Kidney (tissue), 14 donors: ENCODE measurements around the gene SHC4. TPM values are rescaled to one million over a fixed set of nuclear protein-coding genes. Genes with fewer than 3 reads are reported as not detected.

Experiments used
- DNase-seq, 5 donors: peaks; one replicate each; pipeline ENCODE4 v3.0.0-alpha.2; 2013 to 2020
- FAIRE-seq: peaks from 2 replicates; lab custom pipeline; 2012; peaks lifted over from hg19 to GRCh38; lab: Jason Lieb, UNC
- H3K27ac ChIP-seq, 2 donors: one replicate each; pipeline ENCODE4 v1.7.0; 2013; ENCODE audit warnings: low read depth in 2 of 2, low read length in 2 of 2, inconsistent platforms in 1 of 2
- H3K27me3 ChIP-seq: one replicate; pipeline ENCODE4 v1.7.1; 2013; ENCODE audit warnings: low read length, inconsistent platforms; ENCODE audit not compliant: control insufficient read depth, insufficient read depth
- H3K36me3 ChIP-seq, 3 donors: one replicate each; pipeline versions ENCODE4 v1.7.0 to v1.7.1; 2013; ENCODE audit warnings: low read length in 3 of 3, control low read depth in 1 of 3, inconsistent platforms in 1 of 3; ENCODE audit not compliant: insufficient read depth in 3 of 3, control insufficient read depth in 2 of 3
- H3K4me1 ChIP-seq, 3 donors: one replicate each; pipeline versions ENCODE4 v1.7.0 to v1.7.1; 2013; ENCODE audit warnings: low read length in 3 of 3, inconsistent platforms in 1 of 3, low read depth in 1 of 3; ENCODE audit not compliant: control insufficient read depth in 2 of 3, insufficient read depth in 2 of 3
- H3K4me3 ChIP-seq, 3 donors: one replicate each; pipeline versions ENCODE4 v1.7.0 to v1.8.1; 2013; ENCODE audit warnings: low read length in 3 of 3, control low read depth in 1 of 3, inconsistent platforms in 1 of 3
- H3K9ac ChIP-seq, 3 donors: one replicate each; pipeline versions ENCODE4 v1.7.0 to v1.7.1; 2013; ENCODE audit warnings: low read length in 3 of 3, control low read depth in 1 of 3, inconsistent platforms in 1 of 3
- H3K9me3 ChIP-seq, 3 donors: one replicate each; pipeline versions ENCODE4 v1.7.0 to v1.7.1; 2013; ENCODE audit warnings: low read length in 3 of 3, control low read depth in 1 of 3, inconsistent platforms in 1 of 3; ENCODE audit not compliant: control insufficient read depth in 2 of 3, insufficient read depth in 1 of 3
- intact Hi-C: fragments of 100-400 bp; cut with DNase I; formaldehyde crosslinking; loops from one replicate; pipeline ENCODE4 v1.11.1; 2022
- polyA plus RNA-seq: library from polyadenylated mRNA; stranded (reverse); fragments of 350-450 nt; fragmentation: Illumina TruSeq; extraction: RNeasy Lipid Tissue Mini Kit (QIAGEN cat#74804); gene quantifications from one replicate; pipeline ENCODE4 v1.2.3, GENCODE V29; 2014; ENCODE audit warnings: low read depth, low replicate concordance; ENCODE audit not compliant: insufficient read depth
- total RNA-seq: library from RNA; stranded (reverse); fragmentation: NEBNext Ultra II Directional; extraction: Animal tissue kit (Norgen Biotek cat#: 25700); gene quantifications from one replicate; pipeline ENCODE4 v1.2.1, GENCODE V29; 2021
- TF ChIP-seq, protein P1 (sequence below): IDR thresholded peaks from 3 replicates; pipeline ENCODE4 v1.5.1; 2012; ENCODE audit warnings: mild to moderate bottlenecking, moderate library complexity, borderline replicate concordance; ENCODE audit not compliant: insufficient read depth; ENCODE audit errors: extremely low read depth
- donor health status: control.
- donor health status: control.
- donor health status: control.
- donor health status: control.
- donor health status: control.
- donor health status: DM: yes; HTN: yes; CAD: no.
- donor health status: Normal renal cell carcinoma (clear cell type).

The SHC4 gene
- total and polyA plus RNA-seq, 2 donors from 2014 or later = 0.47 to 0.50 TPM

DNA sequence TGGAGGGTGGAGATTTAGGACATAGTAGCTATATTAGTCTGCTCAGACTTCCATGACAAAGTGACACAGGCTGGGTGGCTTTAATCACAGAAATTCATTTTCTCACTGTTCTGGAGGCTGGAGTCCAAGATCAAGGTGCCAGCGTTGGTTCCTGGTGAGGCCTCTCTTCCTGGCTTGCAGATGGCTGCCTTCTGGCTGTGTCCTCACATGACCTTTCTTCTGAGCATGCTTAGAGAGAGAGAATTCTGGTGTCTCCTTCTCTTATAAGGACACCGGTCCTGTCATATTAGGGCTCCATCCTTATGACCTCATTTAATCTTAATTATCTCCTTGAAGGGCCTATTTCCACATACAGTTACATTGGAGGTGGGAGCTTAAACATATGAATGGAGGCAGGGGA lies 14.9 kb upstream of the SHC4 start:
- DNase-seq (no peak), FAIRE-seq (no peak)
- Histone ChIP-seq H3K27me3 (no peaks in the 10 kb centered on the region), H3K36me3 (no peaks in the 10 kb centered on the region), H3K9me3 (no peaks in the 10 kb centered on the region), H3K4me3 (no peak overlapping the region), H3K9ac (no peak overlapping the region), H3K27ac (no peak overlapping the region), H3K4me1 (peaks cover 0 to 2% (median 0%) of the 10 kb centered on the region in 3 donors)
- TF ChIP-seq, protein P1, sequence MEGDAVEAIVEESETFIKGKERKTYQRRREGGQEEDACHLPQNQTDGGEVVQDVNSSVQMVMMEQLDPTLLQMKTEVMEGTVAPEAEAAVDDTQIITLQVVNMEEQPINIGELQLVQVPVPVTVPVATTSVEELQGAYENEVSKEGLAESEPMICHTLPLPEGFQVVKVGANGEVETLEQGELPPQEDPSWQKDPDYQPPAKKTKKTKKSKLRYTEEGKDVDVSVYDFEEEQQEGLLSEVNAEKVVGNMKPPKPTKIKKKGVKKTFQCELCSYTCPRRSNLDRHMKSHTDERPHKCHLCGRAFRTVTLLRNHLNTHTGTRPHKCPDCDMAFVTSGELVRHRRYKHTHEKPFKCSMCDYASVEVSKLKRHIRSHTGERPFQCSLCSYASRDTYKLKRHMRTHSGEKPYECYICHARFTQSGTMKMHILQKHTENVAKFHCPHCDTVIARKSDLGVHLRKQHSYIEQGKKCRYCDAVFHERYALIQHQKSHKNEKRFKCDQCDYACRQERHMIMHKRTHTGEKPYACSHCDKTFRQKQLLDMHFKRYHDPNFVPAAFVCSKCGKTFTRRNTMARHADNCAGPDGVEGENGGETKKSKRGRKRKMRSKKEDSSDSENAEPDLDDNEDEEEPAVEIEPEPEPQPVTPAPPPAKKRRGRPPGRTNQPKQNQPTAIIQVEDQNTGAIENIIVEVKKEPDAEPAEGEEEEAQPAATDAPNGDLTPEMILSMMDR = no peak
- intact Hi-C loops = no loop called here

DNA sequence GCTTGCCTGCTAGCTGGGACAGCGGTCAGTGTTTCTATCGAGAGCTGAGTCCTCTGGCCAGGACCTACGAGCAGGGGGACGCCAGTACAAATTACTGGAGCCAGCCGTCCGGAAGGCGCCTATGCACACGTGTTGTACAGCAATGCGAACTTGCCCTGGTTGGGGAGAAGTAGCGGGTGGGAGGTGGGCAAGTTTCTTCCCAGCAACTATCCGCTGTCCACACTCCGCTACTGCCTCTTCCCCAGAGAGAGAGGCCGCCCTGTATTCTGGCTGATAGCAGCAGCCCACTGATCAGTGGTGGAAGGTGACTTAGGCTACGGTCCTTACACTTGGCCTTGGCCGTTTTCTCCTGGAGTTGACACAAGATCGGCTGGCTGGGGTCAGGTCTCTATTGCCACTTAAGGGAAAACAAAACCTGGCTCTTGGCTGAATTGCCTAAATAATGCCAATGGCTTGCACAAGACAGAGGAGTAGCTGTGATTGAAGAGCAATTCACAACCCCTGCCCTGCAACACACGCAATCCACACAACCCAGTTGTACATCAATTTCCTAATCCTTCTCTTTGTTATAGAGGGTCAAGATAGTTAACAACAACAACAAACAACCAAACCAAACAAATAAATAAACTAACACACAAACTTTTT lies 12.8 kb upstream of the SHC4 start:
- DNase-seq (peak in 3 of 5 donors; percentile 39 to 61 (median 41)), FAIRE-seq (no peak)
- no peaks in the 10 kb centered on the region for H3K9me3 ChIP-seq
- TF ChIP-seq, protein P1 = no peak
- H3K4me3 ChIP-seq = peak overlapping the region in 2 of 3 donors; percentile 39 to 58
- no peaks in the 10 kb centered on the region for H3K27me3 ChIP-seq
- peak overlapping the region in 1 of 3 donors; percentile 19 for H3K9ac ChIP-seq
- H3K36me3 ChIP-seq = no peaks in the 10 kb centered on the region
- intact Hi-C loops = no loop called here
- peaks cover 0 to 2% (median 0%) of the 10 kb centered on the region in 3 donors for H3K4me1 ChIP-seq
- no peak overlapping the region for H3K27ac ChIP-seq

DNA sequence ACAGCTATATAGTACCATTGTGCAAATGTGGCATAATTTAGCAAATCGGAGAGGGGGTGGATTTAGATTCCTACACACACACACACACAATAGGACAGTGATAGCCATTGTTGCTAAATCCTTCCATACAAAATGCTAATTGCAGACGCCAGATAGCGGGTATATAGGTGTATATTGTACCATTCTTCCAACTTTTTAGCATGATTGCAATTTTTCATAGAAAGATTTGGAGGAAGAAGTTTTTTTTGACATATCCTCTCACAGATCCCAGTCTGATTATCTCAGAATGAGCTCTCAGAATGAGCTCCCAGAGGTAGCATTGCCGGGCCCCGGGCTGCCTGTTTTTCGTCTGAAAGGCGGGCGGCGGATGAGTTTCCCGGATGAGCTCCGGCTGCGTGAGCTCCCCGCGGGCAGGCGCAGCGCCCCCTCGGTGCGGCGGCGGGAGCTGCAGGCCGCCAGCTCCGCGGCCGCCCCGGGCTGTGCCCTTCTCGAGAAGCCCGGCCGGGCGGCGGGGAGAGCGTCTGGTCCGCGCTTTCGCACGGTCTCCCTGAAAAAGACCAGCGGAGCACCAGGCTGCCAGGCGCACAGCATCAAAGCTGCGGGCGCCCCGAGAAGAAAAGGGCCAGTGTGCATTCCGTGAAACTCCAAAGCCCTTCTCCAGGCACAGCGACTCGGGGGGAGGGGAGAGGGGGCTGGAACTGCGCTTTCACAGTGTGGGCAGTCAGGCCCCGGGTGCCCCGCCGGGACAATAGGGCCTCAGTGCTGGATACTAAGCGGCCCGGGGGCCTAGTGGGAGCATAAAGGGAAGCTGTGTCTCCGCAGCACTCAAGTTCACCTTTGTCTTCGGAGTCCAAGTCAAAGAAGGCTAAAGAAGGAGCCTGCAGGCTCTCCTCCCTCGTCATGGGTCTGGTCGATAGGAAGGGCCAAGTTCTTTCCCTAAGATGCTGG lies 12.0 kb upstream of the SHC4 start:
- peak overlapping the region; percentile 19 to 67 (median 20) for H3K9ac ChIP-seq
- no peaks in the 10 kb centered on the region for H3K9me3 ChIP-seq
- no peaks in the 10 kb centered on the region for H3K27me3 ChIP-seq
- peaks cover 0 to 2% (median 0%) of the 10 kb centered on the region in 3 donors for H3K4me1 ChIP-seq
- H3K36me3 ChIP-seq = no peaks in the 10 kb centered on the region
- TF ChIP-seq, protein P1 = peak; percentile 76
- FAIRE-seq (no peak), DNase-seq (peak; percentile 86 to 92 (median 89))
- H3K27ac ChIP-seq = no peak overlapping the region
- peak overlapping the region; percentile 48 to 59 (median 58) for H3K4me3 ChIP-seq
- intact Hi-C loops = no loop called here
